Activated naive CD4-positive, alpha-beta T cell (primary cell): ENCODE results near the gene CNTNAP5.

Source experiments
- DNase-seq, 4 experiments: peaks; one replicate each; lab custom pipeline; 2025; lab: John Stamatoyannopoulos, UW

The CNTNAP5 gene

DNA sequence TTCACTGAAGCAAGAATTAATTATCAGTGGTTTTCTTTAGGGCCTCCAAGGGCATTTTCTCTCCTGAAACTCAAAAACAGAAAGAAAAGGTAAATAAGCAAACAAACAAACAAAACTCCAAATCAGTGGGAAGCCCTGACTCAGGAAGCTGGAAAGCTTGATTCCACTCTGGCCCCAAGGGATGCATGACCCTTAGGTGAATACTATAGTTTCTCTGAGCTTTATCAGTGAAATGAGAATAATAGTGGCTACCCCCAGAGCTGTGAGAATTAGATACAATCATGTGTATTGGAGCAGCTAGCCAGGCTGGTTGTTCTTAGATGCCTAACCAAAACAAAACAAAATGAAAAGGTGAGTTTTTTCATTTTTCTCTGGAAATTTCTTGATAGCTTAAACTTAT is 585.1 kb downstream of the CNTNAP5 start:
- DNase-seq = no peak

- DNase-seq = no peak
Observed at GRCh38 chr2:124610866-124611265, 585.8 kb downstream of the CNTNAP5 start.

- no peak for DNase-seq
Observed at GRCh38 chr2:124623560-124623959, 598.5 kb downstream of the CNTNAP5 start.

GRCh38 chr2:124625561-124625960 is 600.5 kb downstream of the CNTNAP5 start:
- no peak for DNase-seq

DNA sequence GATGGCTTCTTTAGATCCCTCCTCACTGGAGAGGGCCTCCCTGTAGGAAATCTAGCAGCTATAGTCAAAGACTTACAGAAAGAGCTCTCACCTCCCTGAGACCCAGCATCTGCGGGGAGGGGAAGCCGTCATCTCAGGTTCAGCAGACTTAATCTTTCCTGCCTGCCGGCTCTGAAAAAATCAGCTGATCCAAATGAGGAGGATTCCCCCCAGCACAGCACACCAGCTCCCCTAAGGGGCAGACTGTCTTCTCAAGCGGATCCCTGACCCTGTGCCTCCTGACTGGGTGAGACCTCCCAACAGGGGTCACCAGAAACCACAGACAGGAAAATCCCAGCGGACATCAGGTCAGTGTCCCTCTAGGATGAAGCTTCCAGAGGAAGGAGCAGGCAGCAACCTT is 601.9 kb downstream of the CNTNAP5 start:
- no peak for DNase-seq

GRCh38 chr2:124633812-124634211 is 608.7 kb downstream of the CNTNAP5 start:
- no peak for DNase-seq

GRCh38 chr2:124639524-124639923 is 614.4 kb downstream of the CNTNAP5 start:
- no peak for DNase-seq

- DNase-seq = no peak
Observed at GRCh38 chr2:124640221-124640750, 615.2 kb downstream of the CNTNAP5 start.

GRCh38 chr2:124646166-124646815 is 621.2 kb downstream of the CNTNAP5 start:
- no peak for DNase-seq

DNA sequence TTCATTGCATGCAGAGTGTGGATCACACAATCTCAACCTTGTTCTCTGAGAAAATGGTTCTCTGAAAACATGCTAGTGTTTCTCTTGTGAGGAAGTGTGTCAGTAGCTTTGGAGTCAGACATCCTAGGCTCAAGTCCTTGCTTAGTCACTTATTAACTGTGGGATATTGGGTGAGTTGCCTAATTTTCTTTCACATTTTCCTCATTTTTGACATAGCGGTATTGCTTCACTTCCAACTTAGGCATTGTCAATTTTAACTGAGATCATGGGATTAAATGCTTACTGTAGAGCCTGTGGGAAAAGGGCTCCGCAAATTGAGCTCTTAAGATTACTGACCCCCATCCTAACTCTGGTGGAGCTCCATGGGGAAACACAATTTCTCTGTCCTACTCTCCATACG is 622.2 kb downstream of the CNTNAP5 start:
- DNase-seq = no peak

DNA sequence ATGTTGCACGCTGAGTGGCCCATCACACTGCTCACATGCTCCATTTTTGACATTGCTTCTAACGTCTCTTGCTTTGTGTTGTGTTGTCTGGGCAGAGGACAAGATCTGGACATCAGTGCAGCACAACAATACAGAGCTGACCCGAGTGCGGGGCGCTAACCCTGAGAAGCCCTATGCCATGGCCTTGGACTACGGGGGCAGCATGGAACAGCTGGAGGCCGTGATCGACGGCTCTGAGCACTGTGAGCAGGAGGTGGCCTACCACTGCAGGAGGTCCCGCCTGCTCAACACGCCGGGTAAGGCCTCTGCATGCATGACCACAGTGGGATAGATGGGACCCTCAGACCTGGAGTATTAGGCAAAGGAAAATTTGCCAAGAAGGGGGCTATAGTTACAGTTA is 622.6 kb downstream of the CNTNAP5 start:
- no peak for DNase-seq

GRCh38 chr2:124649001-124649400 is 623.9 kb downstream of the CNTNAP5 start:
- DNase-seq = no peak

GRCh38 chr2:124652099-124652498 is 627.0 kb downstream of the CNTNAP5 start:
- no peak for DNase-seq

GRCh38 chr2:124658373-124658772 is 633.3 kb downstream of the CNTNAP5 start:
- DNase-seq = no peak

DNA sequence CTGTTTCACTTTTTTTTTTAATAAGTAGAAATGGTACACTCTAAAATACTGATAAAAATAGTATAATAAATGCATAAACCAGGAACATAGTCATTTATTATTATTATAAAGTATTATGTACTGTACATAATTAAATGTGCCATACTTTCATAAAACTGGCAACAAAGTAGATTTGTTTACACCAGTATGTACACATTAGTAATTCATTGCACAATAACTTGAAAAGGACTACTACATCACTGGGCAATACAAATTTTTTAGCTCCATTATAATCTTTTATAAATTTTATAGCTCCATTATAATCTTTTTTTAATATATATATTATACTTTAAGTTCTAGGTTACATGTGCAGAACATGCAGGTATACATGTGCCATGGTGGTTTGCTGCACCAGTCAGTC is 636.5 kb downstream of the CNTNAP5 start:
- DNase-seq = no peak

- DNase-seq = no peak
Observed at GRCh38 chr2:124662946-124663644, 638.0 kb downstream of the CNTNAP5 start.

DNA sequence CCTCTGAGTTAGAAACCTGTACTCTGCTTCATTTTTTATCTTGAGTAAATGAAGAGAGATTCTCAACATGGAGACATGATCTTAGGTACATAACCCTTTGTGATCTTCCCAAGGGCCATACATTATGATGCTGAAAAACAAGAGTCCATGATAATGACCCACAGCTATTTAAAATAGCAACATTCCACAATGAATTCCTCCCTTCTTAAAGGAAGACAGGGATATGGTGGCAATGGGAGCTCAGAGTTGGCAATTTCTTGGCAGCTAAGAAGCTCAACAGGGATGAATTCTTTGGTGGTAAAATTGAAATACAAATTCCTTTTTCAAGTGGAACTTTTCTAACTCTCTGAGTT is 638.5 kb downstream of the CNTNAP5 start:
- no peak for DNase-seq

DNA sequence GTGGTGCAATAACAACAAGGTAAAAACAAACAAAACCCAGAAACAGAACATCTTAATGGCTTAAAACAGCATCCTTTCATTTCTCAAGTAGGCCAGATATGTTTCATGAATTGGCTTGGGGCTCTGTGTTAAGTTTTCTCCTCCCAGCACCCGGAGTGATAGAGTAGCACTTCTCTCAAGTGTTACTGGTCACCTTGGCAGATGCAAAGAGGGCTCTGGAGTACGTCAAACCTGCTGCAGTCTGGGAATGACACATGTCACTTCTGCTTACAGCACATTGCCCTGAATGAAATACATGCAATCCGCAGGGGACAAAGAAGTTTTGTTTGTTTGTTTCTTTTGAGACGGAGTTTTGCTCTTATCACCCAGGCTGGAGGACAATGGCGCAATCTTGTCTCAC is 639.3 kb downstream of the CNTNAP5 start:
- DNase-seq = no peak

DNA sequence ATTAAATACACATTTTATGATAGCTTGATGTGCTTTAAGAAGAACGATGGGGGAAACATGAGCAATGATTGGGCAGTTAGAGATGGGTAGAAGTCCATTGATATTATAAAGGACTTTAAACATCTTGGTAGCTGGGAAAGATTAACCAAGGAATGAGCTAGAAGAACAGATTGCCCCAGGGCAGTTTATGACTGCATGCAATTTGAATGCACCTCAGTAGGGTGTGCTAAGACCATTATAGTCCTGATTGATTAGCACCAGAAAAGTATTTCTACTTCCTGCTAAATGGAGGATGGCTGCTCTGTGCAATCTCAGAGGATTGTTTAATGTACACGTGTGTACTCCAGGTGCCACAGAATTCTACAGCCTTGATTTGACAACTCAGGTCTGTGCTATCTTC is 641.9 kb downstream of the CNTNAP5 start:
- no peak for DNase-seq

DNA sequence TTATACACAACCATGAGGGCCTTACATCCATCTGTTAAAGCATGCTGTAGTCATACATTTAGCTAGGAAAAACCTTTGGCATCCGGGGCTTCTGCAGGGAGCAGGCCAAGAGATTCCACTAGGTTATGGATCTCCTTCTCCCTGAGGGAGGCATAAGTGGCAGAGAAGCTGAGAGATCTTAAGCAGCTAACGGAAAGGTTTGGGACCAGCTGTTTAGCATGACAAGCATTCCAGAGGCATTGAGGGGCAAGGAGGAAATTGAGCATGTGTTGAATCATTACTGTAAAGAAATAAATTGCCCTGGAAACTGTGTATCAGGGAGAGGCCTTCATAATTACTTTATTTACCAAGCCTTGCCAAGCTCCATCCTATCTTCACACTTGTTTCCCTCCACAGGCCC is 643.1 kb downstream of the CNTNAP5 start:
- DNase-seq = no peak

DNA sequence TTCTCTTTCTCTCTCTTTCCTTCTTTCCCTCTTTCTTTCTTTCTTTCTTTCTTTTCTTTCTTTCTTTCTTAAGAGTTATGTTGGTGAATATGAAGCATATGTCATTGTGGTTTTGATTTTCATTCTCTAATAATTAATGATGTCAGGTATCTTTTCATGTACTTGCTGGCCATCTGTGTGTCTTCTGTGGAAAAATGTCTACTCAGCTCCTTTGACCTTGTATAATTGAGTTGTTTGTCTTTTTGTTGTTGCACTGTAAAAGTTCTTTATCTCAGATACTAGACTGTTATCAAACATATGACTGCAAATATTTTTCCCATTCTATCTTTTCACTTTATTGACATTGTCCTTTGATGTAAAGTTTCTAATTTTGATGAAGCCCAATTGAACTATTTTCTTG is 645.1 kb downstream of the CNTNAP5 start:
- DNase-seq = no peak

- DNase-seq = no peak
Observed at GRCh38 chr2:124678043-124678442, 653.0 kb downstream of the CNTNAP5 start.

DNA sequence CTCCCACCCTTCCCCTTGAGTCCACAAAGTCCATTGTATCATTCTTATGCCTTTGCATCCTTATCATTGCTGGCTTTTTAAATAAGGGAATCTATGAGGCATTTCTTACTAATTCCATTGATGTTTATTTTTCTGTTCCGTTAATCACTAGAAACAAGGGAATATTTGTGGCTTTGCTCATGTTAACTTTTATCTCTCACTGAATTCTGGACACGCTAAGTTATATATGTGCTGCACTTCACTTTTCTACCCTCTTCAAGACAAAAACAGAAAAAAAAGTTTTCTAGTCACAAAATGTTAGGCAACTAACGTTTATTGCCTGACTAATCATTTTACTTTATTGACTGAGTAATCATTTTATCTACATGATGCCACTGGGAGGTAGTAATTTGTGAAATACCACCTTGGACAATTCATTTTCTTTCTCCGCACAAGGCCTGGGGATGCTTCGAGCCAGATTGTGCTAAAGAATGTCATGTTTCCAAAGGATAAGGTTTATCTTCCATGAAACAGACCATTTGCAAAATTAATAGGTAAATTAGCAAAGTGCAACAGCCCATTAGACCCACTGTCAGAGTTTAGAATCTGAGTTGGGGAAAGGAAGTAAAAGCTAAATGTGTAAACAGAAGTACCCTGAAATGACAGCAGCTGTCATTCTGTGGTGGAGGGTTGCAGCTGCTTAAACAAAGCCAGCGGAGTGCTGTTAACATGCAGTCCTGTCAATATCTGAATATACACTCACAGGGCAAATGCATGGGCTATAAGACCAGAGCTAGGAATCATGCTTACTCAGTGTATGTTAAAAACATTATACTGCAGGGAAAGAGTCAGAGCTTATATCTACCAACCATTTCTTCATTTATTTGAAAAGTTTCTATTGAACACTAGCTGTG is 658.7 kb downstream of the CNTNAP5 start:
- DNase-seq = no peak
